NCI-H510A treated with DMSO at 0.1 percent for 48 hours (cell line): ENCODE results near the gene MRPL49.

ENCODE experiments used
- DNase-seq: peaks from one replicate; lab custom pipeline; 2025; lab: John Stamatoyannopoulos, UW

The MRPL49 gene

DNA sequence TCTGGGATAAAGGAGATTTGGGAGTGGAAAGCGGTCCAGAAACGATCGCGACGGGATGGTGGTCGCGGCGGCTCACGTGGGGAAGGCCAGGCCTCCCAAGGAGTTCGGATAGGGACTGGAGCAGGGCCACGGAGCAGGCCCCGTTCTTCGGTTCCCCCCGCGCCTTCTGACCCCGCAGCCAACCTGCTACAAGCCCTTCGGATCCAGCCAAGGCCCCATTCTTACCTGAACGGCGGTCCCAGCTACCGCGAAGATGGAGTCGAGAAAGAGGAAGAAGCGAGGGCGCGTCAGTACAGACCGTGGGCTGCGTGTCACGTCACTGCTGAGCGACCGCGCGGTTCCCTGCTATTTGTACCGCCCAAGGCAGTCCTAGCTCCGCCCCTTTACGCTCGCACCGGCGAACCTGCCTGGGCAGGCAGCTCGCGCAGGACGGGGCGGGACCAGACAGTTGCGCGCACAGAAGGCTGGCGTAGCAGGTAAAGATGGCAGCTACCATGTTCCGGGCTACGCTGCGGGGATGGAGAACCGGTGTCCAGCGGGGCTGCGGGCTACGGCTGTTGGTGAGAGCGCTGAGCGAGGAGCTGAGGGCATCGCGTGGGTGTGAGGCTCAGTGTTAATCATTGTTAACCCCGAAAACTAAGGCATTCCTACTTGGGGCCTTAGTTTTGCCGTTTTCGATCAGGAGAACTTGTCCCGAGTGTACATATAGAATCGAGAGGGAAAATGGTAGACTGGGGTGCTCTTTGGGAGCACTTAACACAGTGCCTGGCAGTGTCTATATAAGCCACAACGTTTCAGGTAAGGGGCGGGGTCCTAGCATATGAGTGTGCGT is at the start of gene MRPL49, which contains the start of gene FAU:
Gene MRPL49 (plus strand): TSS at position 457 of the 832 bp plus-strand sequence. CDS start 26 bp downstream, at position 483.
Gene FAU (minus strand): TSS at position 270 of the 832 bp plus-strand sequence. CDS start 321 bp downstream, outside the sequence.
- peak; percentile 98 for DNase-seq

DNA sequence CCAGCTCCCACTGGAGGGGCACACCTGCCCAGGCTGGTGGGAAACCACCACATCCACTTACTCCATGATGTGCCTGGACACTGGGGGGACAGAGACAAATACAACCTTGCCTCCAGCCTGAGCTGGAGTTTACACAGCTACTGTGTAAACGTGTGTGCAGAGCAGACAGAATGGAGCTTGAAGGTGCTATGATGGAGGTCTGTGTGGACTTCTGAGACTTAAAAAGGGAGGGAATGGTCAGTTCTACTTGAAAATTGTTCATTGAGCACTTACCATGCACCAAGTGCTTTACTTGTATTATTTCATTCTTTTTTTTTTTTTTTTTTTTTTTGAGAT is 49.5 kb upstream of the MRPL49 start:
- DNase-seq, result no peak

DNA sequence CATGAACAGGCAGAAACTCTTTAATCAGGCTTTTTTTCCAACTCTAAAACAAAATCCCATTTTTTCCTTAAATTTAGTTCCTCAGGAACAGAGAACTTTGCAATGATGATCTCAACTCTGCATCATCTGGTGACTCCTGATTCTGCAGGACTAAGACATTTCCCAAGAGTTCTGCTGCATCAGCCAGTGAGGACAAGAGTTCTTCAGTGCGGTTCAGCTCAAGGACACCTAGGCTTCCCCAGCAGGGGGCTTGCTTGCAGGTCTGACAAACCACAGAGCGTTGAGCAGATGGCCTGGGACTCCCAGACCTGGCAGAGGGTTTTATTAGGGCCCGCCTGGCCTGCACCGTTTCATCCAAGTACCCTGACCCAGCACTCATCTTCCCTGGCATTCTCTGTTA is 44.7 kb upstream of the MRPL49 start:
- DNase-seq, result no peak

DNA sequence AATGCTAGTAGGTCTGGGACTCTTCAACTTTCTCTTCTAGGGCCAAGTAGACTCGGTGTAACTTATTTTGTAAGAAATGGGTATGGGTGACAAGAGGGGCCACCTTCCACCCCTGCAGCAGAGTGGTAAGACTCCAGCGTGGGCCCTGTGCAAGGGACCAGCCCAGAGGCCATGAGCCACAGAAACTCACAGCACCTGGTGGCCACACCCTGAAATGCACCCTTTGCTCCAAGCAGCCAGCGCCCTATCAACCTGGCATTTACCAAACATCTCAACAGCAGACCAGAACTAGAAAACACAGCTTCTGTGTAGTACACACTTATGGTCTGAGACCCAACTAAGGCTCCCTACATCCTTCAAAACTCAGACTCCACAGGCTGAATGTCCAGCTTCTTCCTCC is 44.0 kb upstream of the MRPL49 start:
- DNase-seq, result peak; percentile 52

DNA sequence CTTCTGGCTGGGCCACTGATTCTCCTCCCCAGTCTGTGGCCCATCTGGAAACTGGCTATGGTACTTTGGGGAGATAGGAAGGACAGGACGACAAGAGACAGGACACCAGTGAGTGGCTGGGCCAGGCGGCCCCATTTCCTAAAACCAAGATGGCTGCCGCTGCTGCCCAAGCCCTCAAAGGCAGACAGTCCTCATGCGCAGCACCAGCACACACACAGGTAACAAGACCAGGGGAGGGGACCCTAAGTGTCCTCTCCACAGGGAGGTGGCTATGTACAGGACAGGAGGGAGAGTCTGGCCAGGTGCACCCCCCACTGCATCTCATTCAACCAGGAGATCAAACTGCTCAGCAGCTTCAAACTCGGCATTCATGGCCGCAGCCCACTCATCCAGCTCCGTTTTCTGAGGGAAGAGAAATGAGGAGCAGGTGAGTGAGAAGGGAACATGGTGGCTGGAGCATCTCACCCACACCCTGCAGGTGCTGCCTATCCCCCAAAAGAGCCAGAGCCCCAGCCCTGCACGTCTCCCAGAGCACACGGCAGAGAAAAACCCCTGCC is 43.3 kb upstream of the MRPL49 start:
- DNase-seq, result no peak

DNA sequence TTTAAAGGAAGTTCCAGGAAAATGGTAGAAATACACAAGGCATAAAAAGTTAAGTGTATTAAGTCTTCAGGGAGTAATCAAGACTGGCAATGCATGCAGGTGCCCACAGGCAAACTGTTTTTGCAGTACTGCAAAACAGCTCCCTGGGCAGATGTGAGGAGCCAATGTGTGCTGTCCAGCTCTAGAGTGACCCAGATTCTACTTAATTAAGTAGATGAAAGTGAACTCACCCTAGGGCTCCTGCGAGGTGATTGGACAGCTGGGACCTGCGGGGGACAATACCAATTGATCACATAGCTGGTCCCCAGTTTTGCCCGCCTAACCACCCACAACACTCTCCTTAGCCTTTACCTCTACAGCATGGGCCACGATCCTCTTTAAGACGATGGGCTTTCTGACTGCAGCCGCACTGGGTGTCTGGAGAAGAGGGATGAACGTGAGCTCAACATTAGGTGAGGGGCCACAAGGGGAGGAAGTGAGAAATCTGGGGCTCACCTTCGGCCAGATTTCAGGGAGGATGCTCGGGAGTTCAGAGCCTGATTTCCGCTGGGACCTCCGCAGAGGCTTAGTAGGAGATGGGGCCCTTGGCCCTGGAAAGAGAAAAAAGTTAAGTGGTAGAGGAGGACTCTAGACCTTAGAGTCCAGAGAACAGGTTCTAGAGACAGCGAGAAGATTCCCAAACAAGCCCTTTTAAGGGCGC is 38.8 kb upstream of the MRPL49 start:
- DNase-seq, result no peak

DNA sequence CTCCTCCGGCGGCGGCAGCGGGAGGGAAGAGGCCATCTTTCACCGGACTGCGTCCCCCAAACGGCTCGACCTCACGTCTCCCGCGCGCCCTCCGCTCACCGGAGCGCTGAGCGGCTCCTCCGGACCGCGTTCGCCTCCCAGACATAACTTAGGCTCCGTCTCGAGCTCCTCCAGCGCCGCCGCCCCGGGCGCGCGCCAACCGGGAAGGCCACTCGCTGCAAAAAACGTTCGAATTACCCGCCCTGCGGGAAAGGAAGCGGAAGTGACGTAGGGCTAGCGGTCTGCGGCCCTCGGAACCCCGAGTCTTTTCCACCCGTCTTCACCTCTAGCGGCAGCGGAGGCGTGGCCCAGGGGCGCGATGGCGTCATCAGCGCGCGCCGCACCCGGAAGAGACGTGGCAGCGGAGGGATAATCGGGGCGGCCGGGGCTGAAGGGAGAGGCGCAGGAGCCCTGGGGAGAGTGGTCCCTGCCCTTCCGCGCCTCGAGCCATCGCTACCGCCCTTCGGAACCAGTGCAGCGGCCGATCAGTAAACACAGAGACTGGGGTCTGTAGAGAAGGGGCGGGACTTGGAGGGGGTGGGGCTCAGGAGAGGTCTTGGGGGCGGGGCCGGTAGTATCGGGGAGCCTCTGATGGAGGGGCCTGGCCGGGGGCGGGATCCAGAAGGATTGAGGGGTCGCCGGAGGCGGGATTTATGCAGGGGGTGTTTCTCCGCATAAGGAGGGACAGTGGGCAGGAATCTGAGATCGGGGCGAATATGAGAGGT is 38.1 kb upstream of the MRPL49 start, which contains the start of the genes CDCA5 and ZFPL1:
Gene CDCA5 (minus strand): TSS at position 207 of the 764 bp plus-strand sequence. CDS start 62 bp downstream, at position 145.
Gene ZFPL1 (plus strand): TSS at position 389 of the 764 bp plus-strand sequence. CDS start 477 bp downstream, outside the sequence.
- peak; percentile 91 for DNase-seq

DNA sequence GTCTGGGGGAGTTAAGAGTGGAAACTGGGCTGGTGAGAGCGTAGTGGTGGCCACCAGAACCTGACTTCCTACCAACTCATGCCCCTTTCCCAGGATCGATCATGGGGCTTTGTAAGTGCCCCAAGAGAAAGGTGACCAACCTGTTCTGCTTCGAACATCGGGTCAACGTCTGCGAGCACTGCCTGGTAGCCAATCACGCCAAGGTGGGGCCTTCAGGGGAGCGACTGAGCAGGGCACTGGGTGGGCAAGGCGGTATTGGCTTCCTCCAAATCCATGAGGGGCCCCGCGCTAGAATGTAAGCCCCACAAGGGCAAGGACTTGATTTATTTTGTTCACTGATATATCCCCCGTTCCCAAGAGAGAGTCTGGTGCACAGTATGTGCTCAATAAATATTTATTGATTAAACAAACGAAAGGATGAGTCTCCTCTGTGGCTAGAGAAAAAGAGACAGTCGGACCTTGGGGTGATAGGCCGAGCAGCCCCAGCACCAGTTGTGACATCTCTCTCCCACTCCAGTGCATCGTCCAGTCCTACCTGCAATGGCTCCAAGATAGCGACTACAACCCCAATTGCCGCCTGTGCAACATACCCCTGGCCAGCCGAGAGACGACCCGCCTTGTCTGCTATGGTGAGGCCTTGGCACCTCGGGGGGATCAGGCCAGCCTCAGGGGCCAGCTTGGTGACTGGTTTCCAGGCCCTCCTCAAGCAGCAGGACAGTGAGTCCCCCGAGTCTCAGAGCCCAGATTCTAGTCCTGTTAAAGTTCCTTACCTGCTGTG is 37.3 kb upstream of the MRPL49 start:
- DNase-seq, result peak; percentile 51

DNA sequence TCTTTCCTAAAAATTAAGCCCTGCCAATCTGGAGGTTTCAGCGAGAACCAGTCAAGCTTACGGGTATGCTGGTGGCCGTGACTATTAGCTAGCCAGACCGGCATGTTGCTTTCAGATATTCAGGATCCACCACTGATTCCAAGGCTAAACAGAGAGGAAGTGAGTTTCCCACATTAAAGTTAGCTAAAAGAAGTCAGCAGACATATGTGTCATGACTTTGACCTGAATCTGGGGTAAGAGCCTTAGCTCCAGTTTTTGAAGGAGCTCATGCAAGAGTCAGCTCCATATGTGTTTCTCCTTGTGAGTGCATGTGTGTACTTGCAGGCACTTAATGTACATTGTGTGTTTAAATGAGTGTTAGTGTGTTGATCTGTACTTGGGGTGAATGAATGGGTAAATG is 36.7 kb upstream of the MRPL49 start:
- no peak for DNase-seq

DNA sequence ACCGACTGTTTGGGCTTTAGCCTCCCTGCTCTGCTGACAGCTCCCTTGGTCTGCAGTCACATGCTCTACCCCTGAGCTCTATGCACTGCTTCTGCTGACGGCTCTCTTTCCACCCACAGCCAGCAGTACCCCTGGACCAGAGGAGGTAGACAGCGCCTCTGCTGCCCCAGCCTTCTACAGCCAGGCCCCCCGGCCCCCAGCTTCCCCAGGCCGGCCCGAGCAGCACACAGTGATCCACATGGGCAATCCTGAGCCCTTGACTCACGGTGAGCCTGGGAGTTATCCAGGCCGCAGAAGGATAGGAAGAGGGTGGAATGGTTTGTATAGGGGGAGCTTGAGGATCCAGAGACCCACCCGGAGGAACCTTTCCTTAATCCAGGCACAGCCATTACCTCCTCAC is 35.3 kb upstream of the MRPL49 start:
- no peak for DNase-seq

DNA sequence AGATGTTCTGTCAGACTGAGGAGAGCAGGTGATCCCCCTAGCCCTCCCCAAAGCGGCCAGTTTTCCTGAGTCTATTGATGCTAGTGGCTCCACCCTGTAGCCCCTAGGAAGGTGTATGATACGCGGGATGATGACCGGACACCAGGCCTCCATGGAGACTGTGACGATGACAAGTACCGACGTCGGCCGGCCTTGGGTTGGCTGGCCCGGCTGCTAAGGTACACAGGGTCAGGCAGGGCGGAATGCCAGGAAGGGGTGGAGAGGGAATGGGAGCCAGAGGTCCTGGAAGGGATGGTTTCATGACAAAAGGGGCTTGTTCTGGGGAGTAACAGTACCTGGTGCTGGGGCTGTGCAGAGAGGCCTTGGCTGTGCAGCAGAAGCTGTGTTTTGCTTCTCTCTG is 34.9 kb upstream of the MRPL49 start:
- no peak for DNase-seq

DNA sequence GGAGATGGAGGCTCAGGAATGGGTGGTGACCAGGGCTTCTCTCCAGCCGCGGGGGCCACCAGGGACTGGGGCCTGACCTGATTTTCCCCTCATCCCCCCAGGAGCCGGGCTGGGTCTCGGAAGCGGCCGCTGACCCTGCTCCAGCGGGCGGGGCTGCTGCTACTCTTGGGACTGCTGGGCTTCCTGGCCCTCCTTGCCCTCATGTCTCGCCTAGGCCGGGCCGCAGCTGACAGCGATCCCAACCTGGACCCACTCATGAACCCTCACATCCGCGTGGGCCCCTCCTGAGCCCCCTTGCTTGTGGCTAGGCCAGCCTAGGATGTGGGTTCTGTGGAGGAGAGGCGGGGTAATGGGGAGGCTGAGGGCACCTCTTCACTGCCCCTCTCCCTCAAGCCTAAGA is 34.3 kb upstream of the MRPL49 start:
- no peak for DNase-seq

DNA sequence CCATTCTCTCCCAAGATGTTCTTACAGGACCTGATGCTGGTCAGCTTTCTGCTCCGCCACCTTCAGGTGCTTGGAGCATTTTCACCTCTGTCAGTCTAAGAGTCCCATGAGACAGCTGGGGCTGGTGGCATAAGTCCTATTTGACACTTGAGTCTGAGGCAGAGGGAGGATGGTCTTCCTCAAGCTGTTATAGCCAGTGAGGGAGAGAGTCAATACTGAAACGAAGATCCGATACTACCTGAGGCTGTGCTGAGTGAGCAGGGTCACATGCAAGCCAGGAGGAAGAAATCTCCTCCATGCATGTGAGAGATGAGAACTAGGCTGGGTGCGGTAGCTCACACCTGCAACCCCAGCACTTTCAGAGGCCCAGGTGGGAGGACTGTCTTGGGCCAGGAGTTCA is 32.5 kb upstream of the MRPL49 start:
- DNase-seq, result no peak

DNA sequence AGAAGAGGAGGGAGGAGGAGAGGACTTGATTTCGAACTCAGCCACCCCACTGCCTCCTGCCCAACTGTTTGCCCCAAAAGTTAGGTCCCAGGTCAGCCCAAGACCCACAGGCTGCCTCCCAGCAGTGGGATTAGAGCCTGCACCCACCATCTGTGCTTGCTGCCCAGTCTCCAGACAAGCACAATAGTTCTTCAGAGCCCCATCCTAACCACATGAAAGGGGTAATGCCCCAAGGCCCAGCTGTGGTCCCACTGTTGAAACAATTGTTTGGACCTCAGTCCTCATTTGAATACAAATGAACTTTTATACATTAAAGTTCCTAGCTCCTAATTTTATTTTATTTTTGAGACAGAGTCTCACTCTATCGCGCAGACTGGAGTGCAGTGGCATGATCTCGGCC is 31.5 kb upstream of the MRPL49 start:
- DNase-seq, result no peak

DNA sequence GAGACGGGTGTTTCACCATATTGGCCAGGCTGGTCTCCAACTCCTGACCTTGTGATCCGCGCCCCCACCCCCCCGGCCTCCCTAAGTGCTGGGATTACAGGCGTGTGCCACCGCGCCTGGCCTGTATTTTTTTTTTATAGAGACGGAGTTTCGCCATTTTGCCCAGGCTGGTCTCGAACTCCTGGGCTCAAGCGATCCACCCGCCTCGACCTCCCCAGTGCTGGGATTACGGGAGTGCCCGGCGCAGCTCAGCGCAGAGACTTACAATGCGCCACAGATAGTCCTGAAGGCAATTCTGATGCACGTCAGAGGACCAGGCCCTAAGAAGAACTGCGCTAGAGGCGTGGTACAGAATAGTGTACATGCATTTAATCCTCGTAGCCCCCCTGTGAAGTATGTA is 26.7 kb upstream of the MRPL49 start:
- no peak for DNase-seq

DNA sequence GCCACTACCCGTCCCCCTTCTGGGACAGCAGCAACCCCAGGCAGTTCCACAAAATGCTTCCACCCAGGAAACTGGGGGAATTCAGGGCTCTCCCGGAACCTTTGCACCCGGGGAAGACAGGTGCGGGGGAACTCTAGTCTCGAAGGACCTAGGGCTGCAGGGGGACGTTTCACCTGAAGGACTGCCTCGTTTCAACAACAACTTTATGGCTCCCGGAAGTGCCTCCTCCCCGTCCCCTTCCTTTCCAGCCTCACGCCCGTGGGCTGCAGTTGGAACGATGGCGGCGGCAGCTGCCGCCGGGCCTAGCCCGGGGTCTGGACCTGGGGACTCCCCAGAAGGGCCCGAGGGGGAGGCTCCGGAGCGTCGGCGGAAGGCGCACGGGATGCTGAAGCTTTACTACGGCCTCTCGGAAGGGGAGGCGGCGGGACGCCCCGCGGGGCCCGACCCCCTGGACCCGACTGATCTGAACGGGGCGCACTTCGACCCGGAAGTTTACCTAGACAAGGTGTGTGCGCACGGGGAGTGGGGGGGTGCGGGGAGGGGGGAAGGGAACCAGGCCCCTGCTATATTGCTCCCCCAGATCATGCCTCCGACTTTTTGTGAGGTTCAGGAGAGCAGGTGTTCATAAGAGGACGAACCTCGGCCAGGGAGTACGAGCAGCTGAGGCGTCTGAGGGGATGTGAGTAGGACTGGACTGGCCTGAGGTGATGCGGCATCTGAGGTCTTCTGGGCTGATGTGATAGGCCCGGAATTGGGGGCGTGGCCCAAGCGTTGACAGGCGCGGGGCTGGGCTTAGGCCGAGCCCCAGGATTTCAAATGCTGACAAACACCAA is 25.9 kb upstream of the MRPL49 start, which contains the start of gene VPS51:
Gene VPS51 (plus strand): TSS at position 241 of the 833 bp plus-strand sequence. CDS start 37 bp downstream, at position 278.
- peak; percentile 81 for DNase-seq

DNA sequence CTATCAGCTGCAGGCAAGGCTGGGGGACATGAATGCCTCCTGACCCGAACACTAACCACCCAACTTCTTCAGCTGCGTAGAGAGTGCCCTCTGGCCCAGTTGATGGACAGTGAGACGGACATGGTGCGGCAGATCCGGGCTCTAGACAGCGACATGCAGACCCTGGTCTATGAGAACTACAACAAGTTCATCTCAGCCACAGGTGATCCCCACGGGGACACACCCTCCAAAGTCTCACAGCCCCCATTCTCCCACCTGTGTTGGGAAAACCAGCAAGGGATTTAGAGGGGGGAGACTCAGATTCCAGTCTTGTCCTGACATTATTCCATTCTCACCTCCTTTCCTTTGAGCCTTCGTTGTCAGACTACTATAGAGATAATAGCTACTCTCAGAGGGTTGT is 25.2 kb upstream of the MRPL49 start:
- DNase-seq, result no peak

DNA sequence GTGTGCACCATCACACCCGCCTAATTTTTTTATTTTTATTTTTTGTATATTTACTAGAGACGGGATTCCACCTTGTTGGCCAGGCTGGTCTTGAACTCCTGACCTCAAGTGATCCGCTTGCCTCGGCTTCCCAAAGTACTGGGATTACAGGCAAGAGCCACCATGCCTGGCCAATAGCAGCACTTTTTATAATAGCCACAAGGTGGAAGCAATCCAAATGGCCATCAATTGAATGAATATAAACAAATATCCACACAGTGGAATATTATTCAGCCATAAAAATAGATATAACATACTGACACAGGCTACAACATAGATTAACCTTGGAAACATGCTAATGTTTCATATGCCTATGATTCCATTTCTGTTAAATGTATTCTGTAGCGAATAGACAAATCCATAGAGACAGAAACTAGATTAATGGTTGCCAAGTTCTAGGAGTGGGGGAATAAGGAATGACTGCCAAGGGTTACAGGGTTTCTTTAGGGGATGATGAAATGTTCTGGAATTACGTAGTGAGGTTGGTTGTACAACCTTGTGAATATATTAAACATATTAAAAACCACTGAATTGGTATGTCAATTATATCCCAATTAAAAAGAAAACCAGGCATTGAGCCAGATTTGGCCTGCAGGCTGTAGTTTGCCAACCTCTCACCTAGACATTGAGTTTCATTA is 21.3 kb upstream of the MRPL49 start:
- DNase-seq, result no peak
